K562 (cell line): Measurements from ENCODE around the gene ADAMTSL3.

Experiments
- ZSCAN29 ChIP-seq: fragments of 450-650 bp; IDR thresholded peaks from 2 replicates; pipeline ENCODE4 v1.6.1; 2017
- TF ChIP-seq, protein P1 (sequence below): fragments of 250-450 bp; sonication (Bioruptor Pico); IDR thresholded peaks from 2 replicates; pipeline ENCODE4 v1.5.0; 2021; ENCODE audit warnings: mild to moderate bottlenecking, moderate library complexity

DNA sequence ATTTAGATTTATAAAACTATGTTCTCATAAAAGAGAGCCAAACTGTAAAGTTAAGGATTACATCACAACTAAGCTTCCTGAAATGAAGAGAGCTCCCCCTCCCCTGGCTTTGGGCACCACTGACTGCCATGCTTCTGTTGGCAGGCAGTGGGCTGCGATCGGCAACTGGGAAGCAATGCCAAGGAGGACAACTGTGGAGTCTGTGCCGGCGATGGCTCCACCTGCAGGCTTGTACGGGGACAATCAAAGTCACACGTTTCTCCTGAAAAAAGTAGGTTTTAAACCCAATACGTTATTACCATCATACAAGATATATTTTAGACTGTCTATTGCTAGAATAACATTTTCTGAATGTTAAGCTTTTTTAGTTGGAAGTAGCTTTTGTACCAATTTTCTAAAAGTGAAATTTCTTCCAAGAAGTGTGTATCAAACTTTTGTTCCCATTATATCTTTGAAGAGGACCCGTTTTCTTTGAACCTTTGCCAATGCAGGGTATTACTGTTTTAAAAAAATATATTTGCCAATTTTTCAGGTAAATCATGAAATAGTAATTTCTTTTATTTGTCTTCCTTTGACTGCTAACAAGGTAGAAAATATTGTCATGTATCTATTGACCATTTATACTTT, 184.1 kb downstream of the ADAMTSL3 start:
- no peak for TF ChIP-seq ZSCAN29
- TF ChIP-seq, protein P1, sequence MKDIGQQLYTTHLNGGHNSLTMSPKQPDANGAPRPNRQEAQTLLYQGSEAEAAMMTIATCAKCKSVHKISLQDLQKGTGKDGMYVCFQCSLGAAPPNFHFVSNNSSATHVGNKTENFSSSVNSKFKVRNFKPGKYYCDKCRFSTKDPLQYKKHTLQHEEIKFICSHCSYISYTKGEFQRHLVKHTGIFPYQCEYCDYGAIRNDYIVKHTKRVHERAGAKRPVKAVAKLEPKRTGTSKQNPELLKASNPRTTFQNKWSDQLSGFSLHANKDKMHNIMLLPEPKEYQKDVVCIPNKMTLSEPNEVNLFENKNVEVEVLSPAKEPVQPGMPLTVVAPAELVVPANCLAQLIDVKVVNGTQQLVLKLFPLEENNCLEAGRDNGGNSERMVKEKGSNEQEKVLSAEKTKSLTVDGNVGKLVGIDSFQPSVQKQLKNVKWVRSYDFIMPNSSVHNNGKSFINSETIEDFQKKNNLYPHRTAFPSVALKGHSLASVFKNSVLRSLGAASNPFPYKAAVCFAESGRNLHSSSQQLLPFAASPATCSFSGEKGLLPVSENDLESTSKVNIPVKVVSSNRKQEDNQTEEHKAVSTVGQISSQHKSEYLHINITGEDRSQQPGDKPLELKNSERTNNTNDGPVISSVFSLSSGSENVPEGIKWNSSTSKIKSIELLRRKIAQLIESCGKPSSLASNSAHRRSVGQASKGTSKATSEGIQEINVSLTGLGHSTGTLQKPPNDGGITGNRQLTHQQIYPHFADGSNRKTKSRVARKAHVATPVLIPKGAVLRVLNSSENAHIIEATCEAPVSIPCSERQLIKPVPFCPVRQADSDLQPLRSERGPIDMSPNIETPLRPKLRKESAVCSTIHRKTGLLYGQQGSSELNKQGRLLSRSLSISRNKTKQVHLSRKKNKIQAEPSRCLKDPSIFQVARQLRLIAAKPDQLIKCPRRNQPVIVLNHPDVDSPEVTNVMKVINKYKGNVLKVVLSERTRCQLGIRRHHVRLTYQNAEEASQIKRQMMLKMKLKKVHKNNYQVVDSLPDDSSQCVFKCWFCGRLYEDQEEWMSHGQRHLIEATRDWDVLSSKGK (CRISPR knock-in tag) = no peak
